ENCODE results near the gene HMGXB4.
A peak's percentile ranks its signal among the peaks of the same experiment; 100 is the strongest.

The HMGXB4 gene

DNA sequence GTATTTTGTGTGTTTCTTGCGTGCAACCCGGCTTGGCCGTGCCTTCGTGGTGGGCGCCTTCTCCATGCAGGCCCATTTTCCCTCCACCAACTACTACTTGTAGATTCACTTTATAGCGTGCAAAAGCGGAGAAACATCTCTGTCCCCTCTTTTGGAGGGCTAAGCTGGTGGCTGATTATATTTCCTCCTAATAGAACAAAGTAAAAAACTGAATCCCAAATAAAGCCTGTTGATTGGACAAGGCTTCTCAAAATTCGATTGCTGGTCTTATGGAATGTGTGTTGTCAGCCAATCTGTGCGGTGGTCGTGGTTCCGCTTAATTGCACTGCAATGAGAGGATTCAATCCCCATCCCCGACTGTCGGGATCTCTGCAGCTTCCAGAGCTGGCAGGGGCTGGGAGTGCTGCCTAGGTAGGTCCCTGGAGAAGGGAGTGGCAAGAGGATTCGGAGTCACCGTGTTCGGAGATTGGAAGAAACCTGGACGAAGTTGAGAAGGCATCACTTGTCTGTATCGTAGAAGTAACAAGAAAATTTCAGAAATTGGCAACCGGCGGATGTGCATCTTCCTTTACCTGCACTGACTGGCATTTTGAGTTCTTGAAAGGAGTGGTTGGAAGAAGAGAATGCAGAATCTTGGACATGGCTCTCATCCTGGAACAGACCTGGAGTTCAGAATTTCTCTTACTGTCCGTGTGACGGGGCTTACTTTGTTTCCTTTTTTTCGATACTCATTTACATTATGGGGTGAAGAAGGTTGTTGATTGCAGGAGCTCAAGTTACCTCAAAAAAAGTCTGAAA is 1.1 kb downstream of the HMGXB4 start:
- no peak for DNase-seq (ENCODE audit: low read depth, low spot score)

DNA sequence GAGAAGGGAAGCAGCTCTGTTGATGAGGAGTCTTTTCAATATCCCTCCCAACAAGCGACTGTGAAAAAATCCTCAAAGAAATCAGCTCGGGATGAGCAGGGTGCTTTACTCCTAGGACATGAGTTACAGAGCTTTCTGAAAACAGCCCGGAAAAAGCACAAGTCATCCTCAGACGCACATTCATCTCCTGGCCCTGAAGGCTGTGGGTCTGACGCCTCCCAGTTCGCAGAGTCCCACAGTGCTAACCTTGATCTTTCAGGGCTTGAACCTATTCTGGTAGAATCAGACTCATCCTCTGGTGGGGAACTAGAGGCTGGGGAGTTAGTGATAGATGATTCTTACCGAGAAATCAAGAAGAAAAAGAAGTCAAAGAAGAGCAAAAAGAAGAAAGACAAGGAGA is 7.7 kb downstream of the HMGXB4 start:
- no peak for DNase-seq (ENCODE audit: low read depth, low spot score)

DNA sequence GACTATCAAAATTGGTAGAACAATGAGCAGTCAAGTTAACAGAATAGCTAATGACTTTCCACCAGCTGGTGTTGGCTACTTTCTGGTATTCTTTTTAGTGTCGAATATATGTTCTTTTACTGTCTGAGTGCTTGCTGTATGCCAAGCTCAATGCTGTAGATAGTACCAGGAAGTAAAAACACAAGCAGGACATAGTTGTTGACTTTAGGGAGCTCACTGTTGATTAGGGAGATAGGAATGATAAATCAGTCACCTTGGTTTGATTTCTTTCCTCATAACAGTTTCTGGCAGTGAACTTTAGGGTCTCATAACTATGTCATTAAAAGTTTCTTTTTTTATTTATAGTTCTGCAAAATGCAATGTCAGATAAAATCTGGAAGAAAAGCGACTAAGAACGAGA is 9.0 kb downstream of the HMGXB4 start:
- DNase-seq (ENCODE audit: low read depth, low spot score): no peak

DNA sequence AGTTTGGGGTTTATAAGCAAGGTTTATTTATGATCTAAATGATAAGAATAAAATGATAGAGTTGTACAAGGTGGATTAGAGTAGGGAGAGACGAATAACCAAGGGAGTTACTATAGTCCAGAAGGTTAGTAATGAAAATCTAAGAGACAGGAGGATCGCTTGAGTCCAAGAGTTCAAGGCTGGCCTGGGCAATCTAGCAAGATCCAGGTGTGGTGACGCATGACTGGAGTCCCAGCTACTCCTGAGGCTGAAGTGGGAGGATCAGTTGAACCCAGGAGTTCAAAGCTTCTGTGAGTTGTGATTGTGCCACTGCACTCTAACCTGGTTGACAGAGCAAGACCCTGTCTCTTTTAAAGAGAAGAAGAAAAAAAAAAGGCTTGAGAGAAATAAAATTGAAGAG is 12.3 kb downstream of the HMGXB4 start:
- DNase-seq (ENCODE audit: low read depth, low spot score): no peak

DNA sequence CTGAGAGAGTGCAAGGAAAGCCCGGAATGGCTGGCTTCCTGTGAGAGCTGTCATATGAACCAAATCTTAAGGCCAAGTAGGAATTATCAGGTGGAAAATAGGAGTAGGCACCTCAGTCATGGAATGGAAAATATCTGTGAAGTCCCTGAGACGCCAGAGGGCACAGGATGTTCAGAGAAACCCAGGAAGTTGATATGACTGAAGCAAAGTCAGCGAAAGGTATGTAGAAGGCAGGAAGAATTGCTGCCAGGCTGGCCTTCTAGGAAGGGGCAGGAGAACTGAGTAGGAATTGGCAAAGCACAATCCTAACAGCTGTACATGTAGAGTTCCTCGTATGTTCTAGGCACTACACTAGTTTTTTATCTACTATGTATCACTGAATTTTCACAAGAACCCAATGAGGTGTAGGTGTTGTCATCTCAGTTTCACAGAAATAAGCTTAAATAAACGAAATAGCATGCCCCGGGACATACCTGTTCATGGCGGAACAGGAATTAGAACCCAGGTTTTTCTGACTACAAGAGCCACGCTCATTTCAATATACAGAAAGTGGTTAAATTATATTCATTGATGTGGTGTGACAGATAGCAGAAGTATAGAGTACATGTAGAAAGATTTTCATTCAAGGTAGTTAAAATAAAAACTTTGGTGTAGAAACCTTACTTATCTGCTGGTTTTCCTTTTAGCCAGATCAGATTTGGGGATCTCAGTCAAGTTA is 17.0 kb downstream of the HMGXB4 start:
- no peak for DNase-seq (ENCODE audit: low read depth, low spot score)

DNA sequence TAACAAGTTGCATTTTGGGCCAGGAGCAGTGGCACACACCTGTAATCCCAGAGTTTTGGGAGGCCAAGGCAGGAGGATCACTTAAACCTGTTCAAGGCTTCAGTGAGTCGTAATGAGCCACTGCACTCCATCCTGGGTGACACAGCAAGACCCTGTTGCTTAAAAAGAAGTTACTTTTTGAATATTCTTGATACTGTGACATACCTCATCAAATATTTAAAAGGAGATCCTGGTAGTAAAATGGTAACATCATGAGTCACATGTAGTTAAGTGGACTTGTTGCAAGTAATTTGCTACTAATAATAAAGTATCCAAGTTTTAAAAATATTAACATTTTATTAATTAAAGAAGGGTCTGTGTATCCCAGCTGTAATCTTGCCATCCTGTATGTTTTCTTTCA is 18.3 kb downstream of the HMGXB4 start:
- no peak for DNase-seq (ENCODE audit: low read depth, low spot score)

DNA sequence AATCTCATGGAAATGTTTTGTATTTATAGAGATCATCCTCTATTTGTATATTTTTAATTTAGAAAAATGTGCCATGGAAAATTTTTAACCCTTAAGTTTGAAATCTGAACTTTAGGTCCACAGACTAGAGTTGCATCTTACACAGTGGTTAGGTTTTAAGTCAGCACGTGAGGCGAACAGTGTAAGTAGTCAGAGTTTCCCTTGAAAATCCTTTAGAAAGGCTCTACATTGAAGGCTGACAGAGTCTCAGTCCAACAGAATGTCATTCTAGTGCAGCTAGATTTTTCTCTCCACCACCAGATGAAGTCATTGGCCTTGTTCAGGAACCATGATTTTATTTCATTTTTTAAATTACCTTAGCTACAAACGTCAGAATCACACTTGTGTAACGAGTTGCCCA is 18.7 kb downstream of the HMGXB4 start:
- no peak for DNase-seq (ENCODE audit: low read depth, low spot score)

DNA sequence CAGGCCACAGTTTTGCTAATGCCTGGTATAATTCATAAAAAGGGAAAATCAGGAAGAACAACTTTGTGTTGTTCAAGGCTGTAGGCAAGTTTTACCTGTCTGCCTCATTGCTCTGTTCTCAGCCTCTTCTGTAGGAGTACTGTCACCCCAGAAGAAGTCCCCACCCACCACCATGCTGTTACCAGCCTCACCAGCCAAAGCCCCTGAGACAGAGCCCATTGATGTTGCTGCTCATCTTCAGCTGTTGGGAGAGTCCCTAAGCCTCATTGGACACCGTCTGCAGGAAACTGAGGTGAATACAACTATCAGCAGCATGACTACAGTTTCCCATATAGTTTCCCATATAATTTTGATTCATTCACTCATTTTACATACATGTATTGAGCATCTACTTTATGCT is 30.8 kb downstream of the HMGXB4 start:
- DNase-seq (ENCODE audit: low read depth, low spot score): no peak

DNA sequence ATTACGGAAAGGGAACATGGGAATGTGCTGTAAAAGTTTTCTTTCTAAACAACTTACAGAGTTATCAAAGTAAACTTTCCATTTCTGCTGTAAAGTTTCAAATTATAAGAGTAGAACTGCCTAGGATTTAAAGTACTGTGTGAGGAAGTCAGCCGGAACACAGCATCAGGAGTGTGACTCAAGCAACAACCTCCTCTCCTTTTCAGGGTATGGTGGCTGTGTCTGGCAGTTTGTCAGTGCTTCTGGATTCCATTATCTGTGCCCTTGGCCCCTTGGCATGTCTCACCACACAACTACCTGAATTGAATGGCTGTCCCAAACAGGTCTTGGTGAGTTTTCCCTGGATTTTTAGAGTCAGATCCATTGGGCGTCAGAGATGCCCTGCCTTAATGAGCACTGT is 35.5 kb downstream of the HMGXB4 start:
- DNase-seq (ENCODE audit: low read depth, low spot score): no peak

DNA sequence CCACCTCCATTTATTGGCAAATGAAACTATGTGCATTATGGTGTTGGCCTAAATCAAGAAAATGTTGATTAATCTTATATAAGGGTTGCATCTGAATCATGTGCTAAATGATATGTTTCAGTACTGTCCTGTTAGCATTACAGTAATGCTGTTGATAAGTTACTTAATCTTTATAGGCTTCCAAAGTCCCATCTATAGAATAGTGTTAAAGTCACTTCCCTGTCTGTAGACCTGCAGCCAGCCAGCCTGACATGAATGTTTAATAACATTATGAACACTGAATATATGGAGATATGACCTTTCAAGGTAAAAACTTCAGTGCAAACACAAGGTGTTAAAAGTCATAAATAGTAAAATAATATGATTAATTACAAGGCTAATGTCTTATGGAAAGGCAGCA is 38.8 kb downstream of the HMGXB4 start:
- no peak for DNase-seq (ENCODE audit: low read depth, low spot score)

DNA sequence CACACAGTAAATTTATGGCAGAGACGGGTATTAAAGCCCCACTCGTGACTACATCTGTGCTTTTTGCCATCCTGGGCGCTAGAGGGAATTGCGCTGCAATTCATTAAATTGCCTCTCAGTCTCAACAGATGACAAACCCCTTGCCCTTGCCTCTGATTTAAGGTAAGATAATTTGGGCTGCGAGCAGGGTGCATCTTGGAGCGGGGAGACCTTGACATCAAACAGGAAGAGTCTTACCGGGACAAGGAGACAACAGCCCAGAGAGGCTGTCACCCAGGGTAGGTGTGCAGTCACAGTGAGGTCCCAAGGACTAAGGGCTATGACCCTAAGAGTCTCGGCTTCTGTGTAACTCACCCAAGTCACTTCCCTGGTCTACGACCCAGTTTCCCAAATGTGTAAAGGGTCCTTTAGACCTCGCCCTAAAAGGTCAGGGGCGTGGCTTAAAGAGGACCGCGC is 42.0 kb downstream of the HMGXB4 start:
- no peak for DNase-seq (ENCODE audit: low read depth, low spot score)

DNA sequence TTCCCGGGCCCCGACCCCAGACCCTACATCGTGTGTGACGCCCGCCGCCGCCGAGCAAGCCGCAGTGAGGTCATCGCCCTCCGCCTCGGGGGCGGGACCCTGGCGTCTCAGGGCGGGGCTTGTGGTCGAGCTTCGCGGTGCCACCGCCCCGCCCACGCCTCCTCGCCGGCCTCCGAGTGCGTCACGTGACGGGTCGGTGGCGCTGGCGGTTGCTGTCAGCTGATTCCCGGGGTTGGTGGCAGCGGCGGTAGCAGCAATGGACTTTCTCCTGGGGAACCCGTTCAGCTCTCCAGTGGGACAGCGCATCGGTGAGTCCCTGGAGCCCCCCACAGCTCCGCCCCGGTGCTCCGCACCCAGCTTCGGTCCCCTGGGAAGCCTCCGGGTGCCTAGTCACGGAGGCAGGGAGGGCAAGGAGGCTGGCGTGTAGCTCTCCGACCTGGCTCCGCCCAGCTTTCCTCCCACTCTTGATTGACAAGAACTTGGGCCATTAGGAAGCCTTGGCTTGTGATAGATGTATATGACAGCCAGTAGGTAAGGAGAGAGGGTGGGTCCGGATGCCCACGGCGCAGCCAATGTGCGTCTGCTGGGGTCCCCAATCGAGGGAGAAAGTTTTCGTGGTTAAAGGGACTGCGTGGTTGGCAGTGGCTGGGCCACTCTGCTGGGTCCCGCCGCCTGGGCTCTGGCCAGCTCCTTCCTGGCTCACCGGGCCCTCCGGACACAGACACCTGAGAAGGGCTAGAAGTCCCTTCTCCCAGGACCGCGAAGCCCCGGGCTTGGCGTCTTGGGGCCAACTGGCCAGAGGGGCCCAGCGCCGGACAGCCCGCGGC is 42.6 kb downstream of the HMGXB4 start, which contains the start of gene TOM1:
Gene TOM1 (plus strand): TSS at position 222 of the 827 bp plus-strand sequence. CDS start 35 bp downstream, at position 257.
- DNase-seq (ENCODE audit: low read depth, low spot score): peak; percentile 96

DNA sequence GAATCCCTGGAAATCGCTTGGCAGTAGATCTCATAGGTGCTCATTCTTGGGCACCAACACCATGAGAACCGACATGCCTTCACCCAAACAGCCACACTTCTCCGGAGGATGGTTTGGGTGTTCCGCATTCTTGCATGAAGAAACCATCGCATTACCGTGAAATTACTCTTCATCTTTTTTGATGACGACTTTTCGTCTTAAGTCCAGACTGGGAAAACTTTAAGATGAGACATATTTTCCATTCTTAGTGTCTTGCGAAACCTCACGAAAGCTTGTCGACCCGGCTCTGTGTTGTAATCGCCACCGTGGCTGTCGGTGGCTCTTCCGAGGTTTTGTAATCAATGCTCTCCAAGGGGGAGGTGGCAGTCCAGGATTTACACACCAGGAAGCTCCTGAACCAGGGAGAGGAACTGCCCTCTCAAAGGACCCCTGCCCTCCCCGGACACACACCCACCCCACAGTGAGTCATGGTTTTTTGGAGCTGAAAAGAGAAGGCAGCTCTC is 44.1 kb downstream of the HMGXB4 start:
- DNase-seq (ENCODE audit: low read depth, low spot score): peak; percentile 24

DNA sequence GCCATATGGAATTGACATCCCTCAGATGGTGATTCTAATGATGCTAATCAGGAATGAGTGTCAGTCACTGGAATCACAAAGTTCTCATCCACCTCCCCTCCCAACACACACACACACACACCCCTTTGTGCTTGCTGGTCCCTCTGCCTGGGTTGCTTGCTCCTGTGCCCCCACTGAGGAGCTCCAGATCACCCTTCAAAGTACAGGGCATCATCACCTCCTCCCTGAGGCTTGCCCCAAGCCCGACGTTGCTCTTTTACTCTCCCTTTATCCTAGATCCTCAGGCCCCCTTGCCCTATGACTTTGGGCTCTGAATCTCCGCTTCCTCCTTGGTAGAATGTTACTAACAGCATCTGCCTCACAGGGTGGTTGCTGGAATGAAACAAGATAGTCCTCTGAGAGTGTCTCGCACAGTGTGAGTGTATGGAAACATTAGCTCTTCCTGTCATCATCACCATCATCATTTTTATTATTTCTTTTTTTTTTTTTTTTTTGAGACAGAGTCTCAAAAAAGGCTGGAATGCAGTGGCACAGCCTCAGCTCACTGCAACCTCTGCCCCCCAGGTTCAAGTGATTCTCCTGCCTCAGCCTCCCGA is 45.8 kb downstream of the HMGXB4 start:
- no peak for DNase-seq (ENCODE audit: low read depth, low spot score)

DNA sequence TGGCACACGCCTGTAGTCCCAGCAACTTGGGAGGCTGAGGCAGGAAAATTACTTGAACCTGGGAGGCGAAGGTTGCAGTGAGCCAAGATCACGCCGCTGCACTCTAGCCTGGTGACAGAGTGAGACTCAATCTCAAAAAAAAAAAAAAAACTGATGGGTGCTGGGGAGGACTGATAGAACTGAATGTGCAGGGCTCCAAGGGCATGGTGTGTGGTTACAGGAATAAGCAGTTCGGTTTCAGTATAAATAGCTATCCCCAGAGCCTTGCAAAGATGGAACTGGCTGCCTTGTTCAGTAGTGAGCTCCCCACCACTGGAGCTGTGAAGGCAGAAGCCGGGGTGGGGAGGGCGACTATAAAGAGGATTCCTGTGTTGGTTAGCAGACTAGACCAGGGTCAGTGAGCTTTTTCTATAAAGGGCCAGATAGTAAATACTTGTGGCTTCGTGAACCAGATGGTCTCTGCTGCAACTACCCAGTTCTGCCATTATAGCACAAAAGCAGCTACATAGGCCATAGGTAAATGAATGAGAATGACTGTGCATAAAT is 48.3 kb downstream of the HMGXB4 start:
- no peak for DNase-seq (ENCODE audit: low read depth, low spot score)

DNA sequence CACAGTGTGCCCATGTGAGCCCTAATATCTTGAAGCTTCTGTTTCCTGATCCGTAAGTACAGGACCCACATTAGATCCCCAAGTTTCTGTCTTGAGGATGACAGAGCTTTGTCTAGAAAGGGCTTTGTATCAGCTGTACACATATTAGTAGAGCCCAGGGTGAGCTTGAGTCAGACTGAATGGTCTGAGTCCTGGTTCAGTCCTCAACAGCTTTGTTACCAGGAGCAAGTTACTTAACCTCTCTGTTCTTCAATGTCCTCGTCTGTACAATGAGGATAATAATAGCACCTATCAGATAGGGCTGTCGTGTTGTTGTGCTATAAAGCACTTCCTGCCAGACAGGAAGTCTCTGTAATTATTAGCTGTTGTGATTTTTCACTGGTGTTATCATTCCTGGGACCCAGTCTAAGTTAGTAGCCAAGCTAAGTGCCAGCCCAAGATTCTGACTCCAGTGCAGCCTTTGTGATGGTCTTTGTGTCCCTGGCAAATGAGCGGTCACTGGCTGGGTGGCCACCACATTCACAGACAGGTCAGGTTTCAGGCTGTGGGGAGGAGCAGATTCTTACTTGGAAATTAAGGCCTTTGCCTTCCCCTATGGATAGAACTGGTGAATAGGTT is 49.2 kb downstream of the HMGXB4 start:
- DNase-seq (ENCODE audit: low read depth, low spot score): no peak

DNA sequence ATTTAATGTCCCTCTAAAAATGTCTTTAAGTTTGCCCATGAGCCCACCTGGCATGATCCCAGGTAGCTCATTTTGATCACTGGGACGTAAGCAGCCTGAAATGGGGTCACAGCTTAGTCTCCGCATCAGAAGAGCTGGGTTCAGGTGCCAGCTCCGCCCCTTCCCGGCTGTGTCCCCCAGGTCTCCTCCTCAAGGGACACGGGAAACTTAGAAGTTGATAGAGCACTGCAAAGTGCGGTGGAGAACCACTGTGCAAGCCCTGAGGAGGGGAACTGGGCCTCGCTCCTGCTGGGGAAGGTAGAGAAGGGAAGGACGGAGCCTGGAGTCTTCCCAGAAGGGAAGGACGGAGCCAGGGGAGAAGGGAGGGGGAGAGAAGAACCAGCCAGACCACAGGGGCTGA is 50.1 kb downstream of the HMGXB4 start:
- DNase-seq (ENCODE audit: low read depth, low spot score): no peak

DNA sequence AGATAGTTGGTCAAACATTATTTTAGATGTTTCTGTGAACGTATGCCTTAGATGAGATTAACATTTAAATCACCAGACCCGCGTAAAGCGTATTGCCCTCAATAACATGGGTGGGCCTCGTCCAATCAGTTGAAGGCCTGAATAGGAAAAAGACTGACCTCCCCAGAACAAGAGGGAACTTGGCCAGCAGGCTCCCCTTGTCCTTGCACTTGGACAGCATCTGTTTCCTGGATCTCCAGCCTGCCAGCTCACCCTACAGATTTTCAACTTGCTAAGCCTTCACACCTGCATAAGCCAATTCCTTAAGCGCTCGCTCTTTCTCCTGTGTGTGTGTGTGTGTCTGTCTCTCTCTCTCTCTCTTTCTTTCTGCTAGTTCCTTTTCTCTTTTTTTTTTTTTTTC is 50.6 kb downstream of the HMGXB4 start:
- DNase-seq (ENCODE audit: low read depth, low spot score): no peak

DNA sequence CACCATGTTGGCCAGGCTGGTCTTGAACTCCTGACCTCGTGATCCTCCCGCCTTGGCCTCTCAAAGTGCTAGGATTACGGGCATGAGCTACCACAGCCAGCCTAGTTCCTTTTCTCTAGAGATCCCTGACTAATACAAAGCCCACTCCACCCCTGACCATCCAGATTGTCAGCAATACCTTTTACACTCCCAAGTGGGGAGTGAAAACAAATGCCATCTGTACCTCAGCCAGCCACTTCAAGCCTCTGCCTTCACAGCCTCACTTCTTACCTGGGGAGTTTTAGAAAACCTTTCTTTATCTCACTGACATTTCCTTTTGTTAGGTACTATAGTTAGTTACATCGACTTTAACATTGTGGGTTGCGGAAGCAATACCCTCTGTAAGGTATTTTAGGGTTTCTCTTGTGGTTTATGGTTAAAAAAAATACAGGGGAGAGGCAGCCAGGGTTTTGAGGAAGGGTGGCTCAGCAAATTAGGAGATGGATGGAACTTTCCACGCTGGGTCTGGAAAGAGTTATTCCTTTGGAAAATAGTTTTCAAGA is 51.3 kb downstream of the HMGXB4 start:
- no peak for DNase-seq (ENCODE audit: low read depth, low spot score)
